Testis (tissue), 3 donors: ENCODE measurements around the gene CASTOR1. TPM values are rescaled to one million over a fixed set of nuclear protein-coding genes. Genes with fewer than 3 reads are reported as not detected.

Experiments used
- DNase-seq: peaks from one replicate; pipeline ENCODE4 v3.0.0-alpha.2; 2019
- H3K27ac ChIP-seq, 2 donors: fragments of 200-600 bp; sonication (generic); one replicate each; pipeline ENCODE4 v1.5.1; 2019
- H3K27me3 ChIP-seq: fragments of 200-600 bp; sonication (generic); one replicate; pipeline ENCODE4 v1.5.1; 2019
- H3K36me3 ChIP-seq: fragments of 200-600 bp; sonication (generic); one replicate; pipeline ENCODE4 v1.5.1; 2017; ENCODE audit warnings: low read depth; ENCODE audit errors: missing control alignments
- H3K4me1 ChIP-seq: fragments of 200-600 bp; sonication (generic); one replicate; pipeline ENCODE4 v1.5.1; 2019
- H3K4me3 ChIP-seq, 2 donors: fragments of 200-600 bp; sonication (generic); one replicate each; pipeline ENCODE4 v1.5.1; 2017 to 2019
- H3K9me3 ChIP-seq: fragments of 200-600 bp; sonication (generic); one replicate; pipeline ENCODE4 v1.5.1; 2017
- CTCF ChIP-seq, 3 experiments: fragments of 450-650 bp in 2 of 3; fragments of 200-600 bp in 1 of 3; sonication (generic) in 1 of 3; IDR thresholded peaks; one replicate each; pipeline ENCODE4 v1.5.1; 2016 to 2019; ENCODE audit warnings: antibody characterized with exemption in 3 of 3, mild to moderate bottlenecking in 2 of 3, moderate library complexity in 1 of 3
- POLR2A ChIP-seq: fragments of 450-650 bp; IDR thresholded peaks from one replicate; pipeline ENCODE4 v1.6.1; 2017; ENCODE audit warnings: antibody characterized with exemption, mild to moderate bottlenecking, moderate library complexity
- WGBS, 2 donors: methylation state at CpG; one replicate each; pipeline ENCODE4 v1.1.5; 2018; 5-methylcytosine and 5-hydroxymethylcytosine counted together
- intact Hi-C: fragments of 100-400 bp; cut with DNase I; formaldehyde crosslinking; loops from one replicate; pipeline ENCODE4 v1.15.1; 2023; ENCODE audit warnings: low total_unique reads
- polyA plus RNA-seq: library from polyadenylated mRNA; stranded (reverse); fragments of 350-450 nt; fragmentation: Illumina TruSeq; extraction: RNeasy Lipid Tissue Mini Kit (QIAGEN cat#74804); gene quantifications from one replicate; pipeline ENCODE4 v1.2.3, GENCODE V29; 2014; ENCODE audit warnings: low read depth, low replicate concordance; ENCODE audit not compliant: insufficient read depth
- total RNA-seq, 2 donors: library from RNA; depleted of rRNA; stranded (reverse); fragments of >200 nt; gene quantifications; one replicate each; pipeline ENCODE4 v1.2.3, GENCODE V29; 2016

The CASTOR1 gene
- total and polyA plus RNA-seq, 3 donors from 2014 or later = 32.8 to 71.4 (median 36.7) TPM

- DNase-seq = peak; percentile 91
- Histone ChIP-seq H3K9me3 (no peaks in the 10 kb centered on the region), H3K27me3 (no peaks in the 10 kb centered on the region), H3K4me3 (no peak overlapping the region), H3K27ac (peak overlapping the region; percentile 63 to 75), H3K4me1 (peaks cover 63% of the 10 kb centered on the region), H3K36me3 (no peaks in the 10 kb centered on the region)
- 51 to 66% methylated on average over 8 of the region's 8 CpGs for WGBS, 2 donors
- intact Hi-C loops = no loop called here
- no peak for TF ChIP-seq POLR2A
- TF ChIP-seq CTCF (IDR thresholded peaks at IDR 0.05) = no peak
Observed at GRCh38 chr22:30310881-30311771, 21.8 kb upstream of the CASTOR1 start.

- peak overlapping the region in 1 of 2 donors; percentile 75 for H3K27ac ChIP-seq
- no peaks in the 10 kb centered on the region for H3K9me3 ChIP-seq
- 67 to 85% methylated on average over 5 to 7 of the region's 7 CpGs for WGBS, 2 donors
- H3K4me3 ChIP-seq = no peak overlapping the region
- intact Hi-C loops = no loop called here
- H3K27me3 ChIP-seq = no peaks in the 10 kb centered on the region
- H3K4me1 ChIP-seq = peaks cover 73% of the 10 kb centered on the region
- DNase-seq = peak; percentile 33
- no peak for TF ChIP-seq POLR2A
- no peak for TF ChIP-seq CTCF (IDR thresholded peaks at IDR 0.05)
- no peaks in the 10 kb centered on the region for H3K36me3 ChIP-seq
Observed at GRCh38 chr22:30309951-30310741, 20.8 kb upstream of the CASTOR1 start.

GRCh38 chr22:30308518-30309230, 19.4 kb upstream of the CASTOR1 start:
- WGBS, 2 donors = 80 to 85% methylated on average over 4 to 5 of the region's 5 CpGs

GRCh38 chr22:30308093-30308492, 18.8 kb upstream of the CASTOR1 start:
- 78 to 83% methylated on average over 2 of the region's 2 CpGs for WGBS, 2 donors
- no peak overlapping the region for H3K4me3 ChIP-seq
- TF ChIP-seq CTCF (IDR thresholded peaks at IDR 0.05) (no peak), POLR2A (no peak)
- no peak overlapping the region for H3K27ac ChIP-seq
- no peaks in the 10 kb centered on the region for H3K36me3 ChIP-seq
- no peaks in the 10 kb centered on the region for H3K27me3 ChIP-seq
- intact Hi-C loops = no loop called here
- no peak for DNase-seq
- peaks cover 77% of the 10 kb centered on the region for H3K4me1 ChIP-seq
- H3K9me3 ChIP-seq = no peaks in the 10 kb centered on the region

More at GRCh38 chr22:30308518-30309230, 19.4 kb upstream of the CASTOR1 start:
- Histone ChIP-seq H3K4me1 (peaks cover 75% of the 10 kb centered on the region), H3K27me3 (no peaks in the 10 kb centered on the region), H3K27ac (no peak overlapping the region), H3K36me3 (no peaks in the 10 kb centered on the region), H3K9me3 (no peaks in the 10 kb centered on the region), H3K4me3 (no peak overlapping the region)
- no peak for TF ChIP-seq CTCF (IDR thresholded peaks at IDR 0.05)
- no peak for TF ChIP-seq POLR2A
- intact Hi-C loops = no loop called here
- no peak for DNase-seq
